ENCODE measurements around the gene NUDT8. TPM values are rescaled to one million over a fixed set of nuclear protein-coding genes. Genes with fewer than 3 reads are reported as not detected.

Gene NUDT8
- total and polyA plus RNA-seq, 4 donors = 6.3 to 22.3 (median 16.0) TPM

DNA sequence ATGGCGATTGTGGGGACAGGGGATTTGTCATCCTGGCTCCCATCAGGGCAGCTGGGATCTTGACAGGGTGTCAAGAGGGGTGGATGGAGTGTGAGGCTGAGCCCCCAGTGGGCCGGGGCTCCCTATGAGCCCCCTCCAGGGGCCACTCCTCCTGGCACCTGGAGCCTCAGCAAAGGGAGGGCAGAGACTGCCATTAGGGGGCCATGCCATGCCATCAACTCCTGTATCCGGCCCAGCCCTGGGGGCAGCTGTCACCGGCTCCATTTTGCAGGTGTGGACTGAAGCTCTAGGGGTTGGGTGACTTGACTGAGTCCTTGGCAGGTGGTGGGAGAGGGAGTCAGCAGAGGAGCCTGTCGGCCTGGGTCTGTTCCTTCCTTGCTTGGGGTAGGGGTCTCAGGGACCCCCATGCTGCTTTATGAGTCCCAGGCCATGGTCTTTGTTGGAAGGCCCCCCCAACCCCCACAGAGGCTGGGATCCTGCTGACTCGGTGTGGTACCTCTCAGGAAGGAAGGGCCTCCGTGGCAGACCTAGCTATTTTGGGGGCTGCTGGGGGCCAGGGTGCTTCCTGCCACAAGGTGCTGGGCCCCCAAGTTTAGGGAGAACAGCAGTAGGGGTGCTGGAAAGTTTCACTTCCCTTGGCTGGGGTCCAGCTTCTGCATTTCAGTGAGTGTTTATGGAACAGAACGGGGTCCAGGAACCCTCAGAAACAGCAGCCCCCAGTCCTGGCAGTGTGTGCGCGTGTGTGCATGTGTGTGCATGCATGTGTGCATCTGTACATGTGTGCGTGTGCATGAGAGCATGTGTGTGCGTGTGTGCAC, 19.3 kb upstream of the NUDT8 start:
- DNase-seq (no peak), ATAC-seq (ENCODE audit: insufficient read depth, low FRiP score) (no peak)
- peaks cover 0 to 6% (median 0%) of the 10 kb centered on the region in 4 donors for H3K9me3 ChIP-seq (ENCODE audit: control insufficient read depth in 4 of 4, insufficient read depth in 3 of 4, low read length in 3 of 4)
- 28 to 57% methylated on average over 12 of the region's 12 CpGs for WGBS, 2 donors
- peaks cover 0 to 4% (median 0%) of the 10 kb centered on the region in 3 donors for H3K27me3 ChIP-seq (ENCODE audit: control insufficient read depth in 3 of 3, insufficient read depth in 3 of 3, low read length in 2 of 3)
- no peaks in the 10 kb centered on the region for H3K36me3 ChIP-seq (ENCODE audit: control insufficient read depth in 4 of 4, insufficient read depth in 4 of 4, low read length in 4 of 4)
- no peak overlapping the region for H3K4me3 ChIP-seq
- H3K4me1 ChIP-seq (ENCODE audit: control insufficient read depth in 5 of 5, insufficient read depth in 5 of 5, low read length in 5 of 5) = peaks cover 0 to 4% (median 0%) of the 10 kb centered on the region in 5 donors
- H3K9ac ChIP-seq (ENCODE audit: insufficient read depth in 1 of 2, low read length in 2 of 2) = no peak overlapping the region
- no peak overlapping the region for H3K27ac ChIP-seq (ENCODE audit: low read depth in 1 of 2, low read length in 1 of 2)
- TF ChIP-seq, protein P1, sequence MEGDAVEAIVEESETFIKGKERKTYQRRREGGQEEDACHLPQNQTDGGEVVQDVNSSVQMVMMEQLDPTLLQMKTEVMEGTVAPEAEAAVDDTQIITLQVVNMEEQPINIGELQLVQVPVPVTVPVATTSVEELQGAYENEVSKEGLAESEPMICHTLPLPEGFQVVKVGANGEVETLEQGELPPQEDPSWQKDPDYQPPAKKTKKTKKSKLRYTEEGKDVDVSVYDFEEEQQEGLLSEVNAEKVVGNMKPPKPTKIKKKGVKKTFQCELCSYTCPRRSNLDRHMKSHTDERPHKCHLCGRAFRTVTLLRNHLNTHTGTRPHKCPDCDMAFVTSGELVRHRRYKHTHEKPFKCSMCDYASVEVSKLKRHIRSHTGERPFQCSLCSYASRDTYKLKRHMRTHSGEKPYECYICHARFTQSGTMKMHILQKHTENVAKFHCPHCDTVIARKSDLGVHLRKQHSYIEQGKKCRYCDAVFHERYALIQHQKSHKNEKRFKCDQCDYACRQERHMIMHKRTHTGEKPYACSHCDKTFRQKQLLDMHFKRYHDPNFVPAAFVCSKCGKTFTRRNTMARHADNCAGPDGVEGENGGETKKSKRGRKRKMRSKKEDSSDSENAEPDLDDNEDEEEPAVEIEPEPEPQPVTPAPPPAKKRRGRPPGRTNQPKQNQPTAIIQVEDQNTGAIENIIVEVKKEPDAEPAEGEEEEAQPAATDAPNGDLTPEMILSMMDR (IDR thresholded peaks at IDR 0.05; ENCODE audit: control extremely low read depth, extremely low read depth) = no peak

DNA sequence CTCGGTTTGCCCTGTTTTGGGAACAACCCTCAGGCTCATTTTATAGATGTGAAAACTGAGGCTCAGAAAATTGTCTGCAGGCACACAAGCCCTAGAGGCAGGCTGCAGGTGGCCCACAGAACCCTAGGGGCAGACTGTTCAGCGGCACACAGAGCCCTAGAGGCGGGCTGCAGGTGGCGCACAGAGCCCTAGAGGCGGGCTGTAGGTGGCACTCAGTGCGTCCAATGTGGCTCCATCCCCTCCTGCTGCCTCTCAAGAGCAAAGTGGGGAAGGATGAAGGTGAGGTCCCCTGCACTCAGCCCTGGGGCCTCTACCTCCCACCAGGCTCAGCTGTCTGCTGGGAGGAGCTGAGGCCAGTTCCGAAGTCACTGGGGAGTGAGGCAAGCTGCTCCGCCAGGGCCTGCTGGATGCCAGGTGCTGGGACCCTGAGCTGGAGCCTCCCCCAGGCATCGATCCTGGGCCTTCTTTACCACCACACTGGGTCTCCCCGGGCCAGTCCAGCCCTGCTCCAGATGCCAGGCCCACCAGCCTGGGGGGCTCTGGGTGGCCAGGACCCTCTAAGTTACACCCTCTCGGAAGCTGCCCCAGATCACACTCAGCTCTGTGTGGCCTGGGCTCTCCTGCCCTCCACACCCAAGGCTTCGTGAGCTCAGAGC, 18.5 kb upstream of the NUDT8 start:
- peaks cover 0 to 7% (median 0%) of the 10 kb centered on the region in 4 donors for H3K9me3 ChIP-seq (ENCODE audit: control insufficient read depth in 4 of 4, insufficient read depth in 3 of 4, low read length in 3 of 4)
- no peak overlapping the region for H3K9ac ChIP-seq (ENCODE audit: insufficient read depth in 1 of 2, low read length in 2 of 2)
- DNase-seq = peak in 1 of 3 donors; percentile 43
- H3K4me1 ChIP-seq (ENCODE audit: control insufficient read depth in 5 of 5, insufficient read depth in 5 of 5, low read length in 5 of 5) = peaks cover 0 to 4% (median 0%) of the 10 kb centered on the region in 5 donors
- WGBS, 2 donors = 39 to 57% methylated on average over 11 to 12 of the region's 12 CpGs
- TF ChIP-seq, protein P1 (IDR thresholded peaks at IDR 0.05; ENCODE audit: control extremely low read depth, extremely low read depth) = no peak
- H3K27me3 ChIP-seq (ENCODE audit: control insufficient read depth in 3 of 3, insufficient read depth in 3 of 3, low read length in 2 of 3) = peaks cover 0 to 4% (median 0%) of the 10 kb centered on the region in 3 donors
- no peak for ATAC-seq (ENCODE audit: insufficient read depth, low FRiP score)
- H3K27ac ChIP-seq (ENCODE audit: low read depth in 1 of 2, low read length in 1 of 2) = no peak overlapping the region
- H3K36me3 ChIP-seq (ENCODE audit: control insufficient read depth in 4 of 4, insufficient read depth in 4 of 4, low read length in 4 of 4) = no peaks in the 10 kb centered on the region
- no peak overlapping the region for H3K4me3 ChIP-seq

DNA sequence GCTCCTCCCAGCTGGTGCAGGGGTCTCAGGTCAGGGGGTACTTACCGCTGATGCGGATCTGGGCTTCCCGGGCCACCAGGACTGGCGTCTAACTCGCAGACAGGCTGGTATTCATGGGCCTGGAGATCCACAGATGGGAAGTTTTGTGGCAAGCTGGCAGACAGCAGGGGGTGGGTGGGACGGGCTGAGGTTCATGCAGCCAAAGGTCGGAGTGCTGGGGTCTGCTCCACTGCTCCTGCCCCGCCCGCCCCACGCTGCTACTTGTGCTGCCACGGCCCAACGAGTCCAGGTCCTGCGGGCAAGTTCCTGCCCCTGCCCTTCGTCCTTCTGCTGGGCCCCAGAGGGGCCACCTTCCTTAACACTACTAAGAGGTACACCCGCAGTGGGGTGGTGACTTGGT, 17.7 kb upstream of the NUDT8 start:
- peaks cover 0 to 4% (median 0%) of the 10 kb centered on the region in 3 donors for H3K27me3 ChIP-seq (ENCODE audit: control insufficient read depth in 3 of 3, insufficient read depth in 3 of 3, low read length in 2 of 3)
- no peak overlapping the region for H3K27ac ChIP-seq (ENCODE audit: low read depth in 1 of 2, low read length in 1 of 2)
- H3K9me3 ChIP-seq (ENCODE audit: control insufficient read depth in 4 of 4, insufficient read depth in 3 of 4, low read length in 3 of 4) = peaks cover 0 to 7% (median 0%) of the 10 kb centered on the region in 4 donors
- H3K4me3 ChIP-seq = no peak overlapping the region
- TF ChIP-seq, protein P1 (IDR thresholded peaks at IDR 0.05; ENCODE audit: control extremely low read depth, extremely low read depth) = no peak
- DNase-seq (no peak), ATAC-seq (ENCODE audit: insufficient read depth, low FRiP score) (no peak)
- H3K9ac ChIP-seq (ENCODE audit: insufficient read depth in 1 of 2, low read length in 2 of 2) = no peak overlapping the region
- no peaks in the 10 kb centered on the region for H3K36me3 ChIP-seq (ENCODE audit: control insufficient read depth in 4 of 4, insufficient read depth in 4 of 4, low read length in 4 of 4)
- WGBS, 2 donors = 45 to 63% methylated on average over 15 of the region's 15 CpGs
- peaks cover 0 to 4% (median 0%) of the 10 kb centered on the region in 5 donors for H3K4me1 ChIP-seq (ENCODE audit: control insufficient read depth in 5 of 5, insufficient read depth in 5 of 5, low read length in 5 of 5)

Measured in lung (tissue), 12 donors.